Loucy (cell line): ENCODE data around the gene LRRC34.

Experiments
- H2AFZ ChIP-seq: fragments of 200-600 bp; sonication (generic); 2 replicates; pipeline ENCODE4 v1.6.0; 2016; ENCODE audit warnings: antibody characterized with exemption, mild to moderate bottlenecking, low read length, moderate library complexity
- H3F3A ChIP-seq: fragments of 200-600 bp; 2 replicates; pipeline ENCODE4 v1.6.0; 2016; ENCODE audit warnings: antibody characterized with exemption, low read depth, mild to moderate bottlenecking
- H3K27me3 ChIP-seq: fragments of 200-600 bp; sonication (generic); 2 replicates; pipeline ENCODE4 v1.6.1; 2014; ENCODE audit warnings: low read length, mild to moderate bottlenecking; ENCODE audit not compliant: insufficient read depth, poor library complexity, severe bottlenecking
- H3K36me3 ChIP-seq: fragments of 200-600 bp; sonication (generic); 2 replicates; pipeline ENCODE4 v1.6.1; 2016; ENCODE audit warnings: low read length; ENCODE audit not compliant: insufficient read depth
- H3K4me1 ChIP-seq: fragments of 200-600 bp; sonication (generic); 2 replicates; pipeline ENCODE4 v1.5.1; 2014; ENCODE audit warnings: low read length, mild to moderate bottlenecking; ENCODE audit not compliant: insufficient read depth, poor library complexity, severe bottlenecking
- H3K4me2 ChIP-seq: fragments of 200-600 bp; sonication (generic); 2 replicates; pipeline ENCODE4 v1.6.0; 2014; ENCODE audit warnings: antibody characterized with exemption, low read length, low read depth, mild to moderate bottlenecking; ENCODE audit not compliant: poor library complexity, severe bottlenecking
- H3K4me3 ChIP-seq: fragments of 200-600 bp; sonication (generic); 2 replicates; pipeline ENCODE4 v1.5.1; 2014; ENCODE audit warnings: low read length, mild to moderate bottlenecking, mixed read lengths; ENCODE audit not compliant: poor library complexity, severe bottlenecking
- H3K79me2 ChIP-seq: fragments of 200-600 bp; sonication (generic); 2 replicates; pipeline ENCODE4 v1.6.1; 2014; ENCODE audit warnings: low read length; ENCODE audit not compliant: insufficient read depth
- H3K9ac ChIP-seq: fragments of 200-600 bp; sonication (generic); 2 replicates; pipeline ENCODE4 v1.6.0; 2014; ENCODE audit warnings: mild to moderate bottlenecking, low read depth, low read length, moderate library complexity; ENCODE audit not compliant: poor library complexity, severe bottlenecking
- H3K9me2 ChIP-seq: fragments of 200-600 bp; sonication (generic); replicated peaks from 2 replicates; pipeline ENCODE4 v1.6.1; 2016; ENCODE audit warnings: low read depth, low read length, mixed read lengths
- H3K9me3 ChIP-seq: fragments of 200-600 bp; sonication (generic); 2 replicates; pipeline ENCODE4 v1.6.1; 2014; ENCODE audit warnings: mild to moderate bottlenecking, antibody characterized with exemption, low read length, low read depth; ENCODE audit not compliant: insufficient read depth
- H4K20me1 ChIP-seq: fragments of 200-600 bp; sonication (generic); 2 replicates; pipeline ENCODE4 v1.6.0; 2014; ENCODE audit warnings: antibody characterized with exemption, low read length, mild to moderate bottlenecking; ENCODE audit not compliant: insufficient read depth, poor library complexity, severe bottlenecking
- EZH2phosphoT487 ChIP-seq: fragments of 200-600 bp; IDR thresholded peaks from 2 replicates; pipeline ENCODE4 v1.6.1; 2018; ENCODE audit warnings: antibody characterized with exemption, mild to moderate bottlenecking, moderate library complexity, borderline replicate concordance
- TF ChIP-seq, protein P1 (sequence below): fragments of 200-600 bp; sonication (generic); conservative IDR thresholded peaks from 2 replicates; pipeline ENCODE4 v1.5.1; 2014; ENCODE audit warnings: mild to moderate bottlenecking, antibody characterized with exemption, low read length

The LRRC34 gene

GRCh38 chr3:169772305-169772896, 40.3 kb downstream of the LRRC34 start:
- no peaks in the 10 kb centered on the region for H3K9me2 ChIP-seq
- no peaks in the 10 kb centered on the region for H3K9me3 ChIP-seq
- H3K79me2 ChIP-seq: peaks cover 36% of the 10 kb centered on the region
- peak overlapping the region; percentile 90 for H3K9ac ChIP-seq
- peak overlapping the region; percentile 80 for H3K4me2 ChIP-seq
- peaks cover 26% of the 10 kb centered on the region for H3K4me1 ChIP-seq
- peaks cover 27% of the 10 kb centered on the region for H3F3A ChIP-seq
- TF ChIP-seq EZH2phosphoT487: no peak
- TF ChIP-seq, protein P1, sequence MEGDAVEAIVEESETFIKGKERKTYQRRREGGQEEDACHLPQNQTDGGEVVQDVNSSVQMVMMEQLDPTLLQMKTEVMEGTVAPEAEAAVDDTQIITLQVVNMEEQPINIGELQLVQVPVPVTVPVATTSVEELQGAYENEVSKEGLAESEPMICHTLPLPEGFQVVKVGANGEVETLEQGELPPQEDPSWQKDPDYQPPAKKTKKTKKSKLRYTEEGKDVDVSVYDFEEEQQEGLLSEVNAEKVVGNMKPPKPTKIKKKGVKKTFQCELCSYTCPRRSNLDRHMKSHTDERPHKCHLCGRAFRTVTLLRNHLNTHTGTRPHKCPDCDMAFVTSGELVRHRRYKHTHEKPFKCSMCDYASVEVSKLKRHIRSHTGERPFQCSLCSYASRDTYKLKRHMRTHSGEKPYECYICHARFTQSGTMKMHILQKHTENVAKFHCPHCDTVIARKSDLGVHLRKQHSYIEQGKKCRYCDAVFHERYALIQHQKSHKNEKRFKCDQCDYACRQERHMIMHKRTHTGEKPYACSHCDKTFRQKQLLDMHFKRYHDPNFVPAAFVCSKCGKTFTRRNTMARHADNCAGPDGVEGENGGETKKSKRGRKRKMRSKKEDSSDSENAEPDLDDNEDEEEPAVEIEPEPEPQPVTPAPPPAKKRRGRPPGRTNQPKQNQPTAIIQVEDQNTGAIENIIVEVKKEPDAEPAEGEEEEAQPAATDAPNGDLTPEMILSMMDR: no peak
- peak overlapping the region; percentile 97 for H2AFZ ChIP-seq
- peak overlapping the region; percentile 85 for H3K4me3 ChIP-seq
- no peaks in the 10 kb centered on the region for H3K36me3 ChIP-seq
- H3K27me3 ChIP-seq: no peaks in the 10 kb centered on the region
- peaks cover 31% of the 10 kb centered on the region for H4K20me1 ChIP-seq

DNA sequence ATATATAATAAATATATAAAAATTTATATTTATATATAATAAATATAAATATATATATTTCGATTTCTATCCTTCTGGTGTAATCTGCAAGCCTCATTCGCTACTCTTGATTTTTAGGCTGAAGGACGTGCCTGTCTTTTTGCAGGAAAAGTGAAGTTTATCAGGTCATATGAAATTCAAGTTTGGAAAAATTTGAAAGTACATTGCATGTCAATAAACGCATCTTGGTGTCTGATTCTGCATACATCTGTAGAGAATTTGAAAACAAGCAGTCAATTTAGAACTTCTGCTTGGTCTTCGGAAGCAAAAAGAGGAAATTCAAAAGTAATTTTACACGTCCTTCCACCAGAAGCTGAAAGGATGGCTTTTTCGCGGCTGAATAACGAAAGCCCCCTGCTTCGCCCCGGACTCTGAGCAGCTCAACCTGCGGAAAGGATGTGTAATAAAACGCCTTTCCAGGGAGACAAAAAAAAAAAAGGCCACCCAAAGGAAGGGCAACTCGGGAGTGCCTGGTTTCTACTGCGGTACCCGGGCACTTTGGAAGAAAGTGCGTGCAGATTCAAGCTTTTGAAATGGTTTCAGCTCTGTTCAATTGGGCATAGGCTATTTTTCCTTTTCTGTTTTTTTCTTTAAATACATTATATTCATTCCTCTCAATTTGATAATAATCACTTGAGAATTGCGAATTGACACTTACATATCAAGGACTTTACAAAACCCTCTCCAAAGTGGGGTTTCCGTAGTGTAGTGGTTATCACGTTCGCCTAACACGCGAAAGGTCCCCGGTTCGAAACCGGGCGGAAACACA, 41.0 kb downstream of the LRRC34 start:
- Histone ChIP-seq H3K9me2 (no peaks in the 10 kb centered on the region), H3K9ac (peak overlapping the region; percentile 90), H2AFZ (peak overlapping the region; percentile 97), H3K9me3 (no peaks in the 10 kb centered on the region), H3K27me3 (no peaks in the 10 kb centered on the region), H3K4me3 (peak overlapping the region; percentile 85), H4K20me1 (peaks cover 26% of the 10 kb centered on the region), H3K36me3 (no peaks in the 10 kb centered on the region), H3F3A (peaks cover 34% of the 10 kb centered on the region), H3K79me2 (peaks cover 30% of the 10 kb centered on the region), H3K4me1 (peaks cover 26% of the 10 kb centered on the region), H3K4me2 (peak overlapping the region; percentile 80)
- TF ChIP-seq EZH2phosphoT487: no peak
- TF ChIP-seq, protein P1: no peak

- Histone ChIP-seq H3K9ac (peak within 1 kb of the TSS; percentile 73), H3K4me1 (peaks cover 16% of the 10 kb centered on the region), H3K9me3 (no peaks in the 10 kb centered on the region), H3K36me3 (no peaks in the 10 kb centered on the region), H2AFZ (peak within 1 kb of the TSS; percentile 98), H4K20me1 (peaks cover 13% of the 10 kb centered on the region), H3K9me2 (no peaks in the 10 kb centered on the region), H3K4me3 (peak within 1 kb of the TSS; percentile 81), H3K79me2 (peaks cover 10% of the 10 kb centered on the region), H3K27me3 (no peaks in the 10 kb centered on the region), H3F3A (peaks cover 49% of the 10 kb centered on the region), H3K4me2 (peak within 1 kb of the TSS; percentile 74)
- TF ChIP-seq, protein P1: no peak
- TF ChIP-seq EZH2phosphoT487: no peak
Observed at GRCh38 chr3:169769287-169770181, 43.2 kb downstream of the LRRC34 start, which contains the start of gene ACTRT3. Gene ACTRT3, minus strand, starts transcription at chr3:169769561. Its CDS starts 41 bp downstream, at chr3:169769520.
